Body of pancreas (tissue), 4 donors: Measurements from ENCODE around the gene CXorf38. TPM values are rescaled to one million over a fixed set of nuclear protein-coding genes. Genes with fewer than 3 reads are reported as not detected.

Source experiments
- ATAC-seq: fragments of 150-250 bp; one replicate; pipeline ENCODE4 v1.9.1; 2016
- DNase-seq, 4 donors: peaks; one replicate each; pipeline ENCODE4 v3.0.0-alpha.2; 2019
- H3K27ac ChIP-seq, 4 donors: fragments of 200-600 bp; sonication (generic); 1 replicate in 3 of 4; 2 replicates in 1 of 4; pipeline versions ENCODE4 v1.5.1 to v1.6.1; 2016 to 2019; ENCODE audit warnings: mild to moderate bottlenecking in 1 of 4, mixed read lengths in 1 of 4, moderate library complexity in 1 of 4
- H3K27me3 ChIP-seq, 2 donors: fragments of 200-600 bp; sonication (generic); one replicate each; pipeline ENCODE4 v1.6.0; 2016; ENCODE audit warnings: mild to moderate bottlenecking in 1 of 2
- H3K36me3 ChIP-seq, 2 donors: fragments of 200-600 bp; sonication (generic); replicated peaks in 1 of 2; 2 replicates each; pipeline ENCODE4 v1.5.1; 2016; ENCODE audit warnings: low read depth in 2 of 2; ENCODE audit not compliant: insufficient read depth in 1 of 2
- H3K4me1 ChIP-seq: fragments of 200-600 bp; sonication (generic); one replicate; pipeline ENCODE4 v1.6.0; 2016
- H3K4me3 ChIP-seq, 2 donors: fragments of 200-600 bp; sonication (generic); 1 replicate in 1 of 2; 2 replicates in 1 of 2; pipeline ENCODE4 v1.5.1; 2016 to 2019
- H3K9me3 ChIP-seq, 3 donors: fragments of 200-600 bp; sonication (generic); 1 replicate in 2 of 3; 2 replicates in 1 of 3; pipeline ENCODE4 v1.5.1; 2016
- POLR2A ChIP-seq, 3 donors: fragments of 450-650 bp; IDR thresholded peaks; one replicate each; pipeline ENCODE4 v1.6.1; 2016; ENCODE audit warnings: antibody characterized with exemption in 3 of 3, mild to moderate bottlenecking in 2 of 3
- WGBS, 2 donors: methylation state at CpG; one replicate each; pipeline ENCODE4 v1.1.5; 2017; 5-methylcytosine and 5-hydroxymethylcytosine counted together
- intact Hi-C: fragments of 100-400 bp; cut with DNase I; formaldehyde crosslinking; loops from one replicate; pipeline ENCODE4 v1.15.1; 2023
- total RNA-seq, 2 donors: library from RNA; depleted of rRNA; stranded (reverse); fragments of >200 nt; gene quantifications; one replicate each; pipeline ENCODE4 v1.1.0, GENCODE V29; 2016
- TF ChIP-seq, protein P1 (sequence below), 7 experiments: fragments of 450-650 bp in 4 of 7; fragments of 200-600 bp in 3 of 7; sonication (generic) in 3 of 7; IDR thresholded peaks; one replicate each; pipeline ENCODE4 v1.5.1; 2016 to 2019; ENCODE audit warnings: antibody characterized with exemption in 7 of 7

The CXorf38 gene
- total RNA-seq, 2 donors from 2014 or later: 10.6 to 10.9 TPM

DNA sequence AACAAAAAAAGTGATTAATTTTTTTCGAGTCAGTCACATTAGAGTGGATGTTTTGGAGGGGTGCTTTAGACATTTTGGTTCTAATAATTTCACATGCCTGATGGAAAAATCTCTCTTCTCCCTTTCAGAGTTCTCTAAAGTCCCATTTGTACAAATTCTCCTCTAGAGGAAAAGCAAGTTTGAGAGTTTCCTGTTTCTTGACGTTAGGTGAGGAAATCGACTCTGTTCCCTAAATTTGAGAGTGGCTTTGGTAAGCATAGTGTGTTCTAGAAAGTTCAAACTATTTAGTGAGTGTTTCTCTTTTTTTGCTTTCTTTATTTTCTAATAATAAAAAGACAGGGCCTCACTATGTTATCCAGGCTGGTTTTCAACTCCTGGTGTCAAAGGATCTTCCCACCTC, 68.2 kb downstream of the CXorf38 start:
- intact Hi-C loops: no loop called here
- TF ChIP-seq POLR2A (IDR thresholded peaks at IDR 0.05): no peak
- TF ChIP-seq, protein P1, sequence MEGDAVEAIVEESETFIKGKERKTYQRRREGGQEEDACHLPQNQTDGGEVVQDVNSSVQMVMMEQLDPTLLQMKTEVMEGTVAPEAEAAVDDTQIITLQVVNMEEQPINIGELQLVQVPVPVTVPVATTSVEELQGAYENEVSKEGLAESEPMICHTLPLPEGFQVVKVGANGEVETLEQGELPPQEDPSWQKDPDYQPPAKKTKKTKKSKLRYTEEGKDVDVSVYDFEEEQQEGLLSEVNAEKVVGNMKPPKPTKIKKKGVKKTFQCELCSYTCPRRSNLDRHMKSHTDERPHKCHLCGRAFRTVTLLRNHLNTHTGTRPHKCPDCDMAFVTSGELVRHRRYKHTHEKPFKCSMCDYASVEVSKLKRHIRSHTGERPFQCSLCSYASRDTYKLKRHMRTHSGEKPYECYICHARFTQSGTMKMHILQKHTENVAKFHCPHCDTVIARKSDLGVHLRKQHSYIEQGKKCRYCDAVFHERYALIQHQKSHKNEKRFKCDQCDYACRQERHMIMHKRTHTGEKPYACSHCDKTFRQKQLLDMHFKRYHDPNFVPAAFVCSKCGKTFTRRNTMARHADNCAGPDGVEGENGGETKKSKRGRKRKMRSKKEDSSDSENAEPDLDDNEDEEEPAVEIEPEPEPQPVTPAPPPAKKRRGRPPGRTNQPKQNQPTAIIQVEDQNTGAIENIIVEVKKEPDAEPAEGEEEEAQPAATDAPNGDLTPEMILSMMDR (IDR thresholded peaks at IDR 0.05): no peak

DNA sequence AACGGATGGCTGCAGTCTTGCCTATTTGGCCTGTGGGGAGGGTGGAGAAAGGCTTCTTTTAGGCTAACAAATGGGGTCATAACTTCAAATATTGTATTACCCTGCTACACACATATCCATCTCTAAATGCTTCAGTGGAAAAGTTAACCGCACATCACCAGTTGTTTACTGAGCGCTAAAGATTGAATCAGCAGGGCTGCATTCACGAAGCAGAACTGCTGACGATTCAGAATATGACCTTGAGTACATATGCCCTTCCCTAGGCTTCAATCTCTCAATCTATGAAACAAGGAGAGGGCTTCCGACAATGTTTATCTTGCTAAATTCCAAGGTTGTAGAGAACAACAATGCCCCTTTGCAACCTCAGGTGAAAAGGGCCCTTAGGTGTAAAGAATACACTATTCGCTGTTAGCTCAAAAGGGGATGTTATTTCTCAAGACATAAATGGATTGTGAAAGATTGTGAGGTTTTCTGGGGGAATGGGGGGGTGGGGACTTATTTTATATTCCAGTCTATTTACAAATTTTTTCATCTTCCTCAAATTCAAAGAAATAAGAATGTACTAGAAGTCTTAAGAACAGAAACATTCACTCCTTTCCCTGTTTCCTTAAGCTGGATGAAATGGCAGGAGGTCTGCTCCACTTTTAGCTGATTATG, 69.2 kb downstream of the CXorf38 start:
- H3K27ac ChIP-seq: peak overlapping the region in 1 of 4 donors; percentile 41

More for the DNA sequence above, 68.2 kb downstream of the CXorf38 start:
- peak overlapping the region in 1 of 4 donors; percentile 41 for H3K27ac ChIP-seq
- H3K9me3 ChIP-seq: no peaks in the 10 kb centered on the region
- DNase-seq (no peak), ATAC-seq (no peak)
- H3K4me1 ChIP-seq: peaks cover 12% of the 10 kb centered on the region
- no peaks in the 10 kb centered on the region for H3K27me3 ChIP-seq
- no peak overlapping the region for H3K4me3 ChIP-seq
- H3K36me3 ChIP-seq: no peaks in the 10 kb centered on the region
- WGBS, 2 donors: 55 to 68% methylated on average over 3 of the region's 3 CpGs

More for the DNA sequence above, 69.2 kb downstream of the CXorf38 start:
- ATAC-seq (no peak), DNase-seq (no peak)
- Histone ChIP-seq H3K36me3 (no peaks in the 10 kb centered on the region), H3K9me3 (no peaks in the 10 kb centered on the region), H3K4me3 (no peak overlapping the region), H3K4me1 (peaks cover 12% of the 10 kb centered on the region), H3K27me3 (no peaks in the 10 kb centered on the region)
- 38 to 39% methylated on average over 4 to 7 of the region's 7 CpGs for WGBS, 2 donors
- intact Hi-C loops: no loop called here
- TF ChIP-seq POLR2A (IDR thresholded peaks at IDR 0.05): no peak
- TF ChIP-seq, protein P1 (IDR thresholded peaks at IDR 0.05): no peak

Other genes with a start within 250 kb of the CXorf38 start
- 10 to 100 TPM; 36.8 to 56.7 TPM for gene ATP6AP2, start 66.6 kb downstream of the CXorf38 start, total RNA-seq
- not detected for gene MPC1L, start 24.1 kb downstream of the CXorf38 start, total RNA-seq
- gene MED14, start 88.0 kb upstream of the CXorf38 start, total RNA-seq: 10 to 100 TPM; 21.4 to 27.0 TPM